Tibial nerve (tissue), 4 donors: ENCODE data around the gene BOC.

ENCODE experiments used
- CTCF ChIP-seq, 5 experiments: fragments of 200-600 bp in 3 of 5; fragments of 450-650 bp in 2 of 5; sonication (generic) in 3 of 5; IDR thresholded peaks; one replicate each; pipeline ENCODE4 v1.5.1; 2016 to 2019; ENCODE audit warnings: antibody characterized with exemption in 5 of 5, mild to moderate bottlenecking in 3 of 5, moderate library complexity in 2 of 5
- EP300 ChIP-seq, 2 donors: sonication (generic); formaldehyde crosslinking; IDR thresholded peaks; one replicate each; pipeline ENCODE4 v1.6.1; 2017; ENCODE audit warnings: antibody characterized with exemption in 2 of 2, mild to moderate bottlenecking in 1 of 2
- POLR2A ChIP-seq, 2 donors: fragments of 450-650 bp; IDR thresholded peaks; one replicate each; pipeline ENCODE4 v1.6.1; 2017; ENCODE audit warnings: antibody characterized with exemption in 2 of 2, mild to moderate bottlenecking in 2 of 2, moderate library complexity in 2 of 2

GRCh38 chr3:113266738-113267137, 55.4 kb downstream of the BOC start:
- no peak for TF ChIP-seq CTCF (IDR thresholded peaks at IDR 0.05)
- no peak for TF ChIP-seq POLR2A (IDR thresholded peaks at IDR 0.05)
- no peak for TF ChIP-seq EP300 (IDR thresholded peaks at IDR 0.05)
